Sigmoid colon (tissue), 4 donors: ENCODE results near the gene ARHGAP33.

ENCODE experiments used
- CTCF ChIP-seq, 4 experiments: fragments of 450-650 bp in 3 of 4; fragments of 200-600 bp in 1 of 4; IDR thresholded peaks; one replicate each; pipeline ENCODE4 v1.5.1; 2016 to 2019; ENCODE audit warnings: antibody characterized with exemption in 4 of 4, mild to moderate bottlenecking in 3 of 4, moderate library complexity in 2 of 4
- POLR2A ChIP-seq, 2 donors: fragments of 450-650 bp; IDR thresholded peaks; one replicate each; pipeline ENCODE4 v1.6.1; 2016; ENCODE audit warnings: antibody characterized with exemption in 2 of 2, mild to moderate bottlenecking in 2 of 2, moderate library complexity in 2 of 2
- POLR2AphosphoS5 ChIP-seq, 4 donors: sonication (generic); formaldehyde crosslinking; IDR thresholded peaks; one replicate each; pipeline ENCODE4 v1.6.1; 2017; ENCODE audit warnings: antibody characterized with exemption in 4 of 4

- TF ChIP-seq CTCF (IDR thresholded peaks at IDR 0.05) (no peak), POLR2A (IDR thresholded peaks at IDR 0.05) (no peak), POLR2AphosphoS5 (IDR thresholded peaks at IDR 0.05) (no peak)
Measured at GRCh38 chr19:35822579-35822978, 47.2 kb downstream of the ARHGAP33 start.
